Measurements from ENCODE around the gene CFAP97D1.

CFAP97D1 gene

GRCh38 chr17:43780135-43780534 is at the start of gene CFAP97D1:
TSS of gene CFAP97D1 (plus strand) at chr17:43780435. CDS start at chr17:43780463, 28 bp downstream.
- no peak for TF ChIP-seq CTCF (IDR thresholded peaks at IDR 0.05)
- no peak within 1 kb of the TSS for H3K27ac Mint-ChIP-seq
- peaks cover 53% of the 10 kb centered on the region for H3K27me3 Mint-ChIP-seq (ENCODE audit: low read depth, poor library complexity)

GRCh38 chr17:43732958-43733357 is 47.3 kb upstream of the CFAP97D1 start:
- H3K4me3 Mint-ChIP-seq = no peak overlapping the region
- H3K27me3 Mint-ChIP-seq (ENCODE audit: low read depth, poor library complexity) = peaks cover 28% of the 10 kb centered on the region
- no peaks in the 10 kb centered on the region for H3K4me1 Mint-ChIP-seq
- H3K9me3 Mint-ChIP-seq = peaks cover 38% of the 10 kb centered on the region
- peak overlapping the region; percentile 45 for H3K27ac Mint-ChIP-seq
- H3K36me3 Mint-ChIP-seq (ENCODE audit: low read depth) = peaks cover 11% of the 10 kb centered on the region
- TF ChIP-seq CTCF (IDR thresholded peaks at IDR 0.05) = no peak
- no peak for DNase-seq

More at GRCh38 chr17:43780135-43780534, at the start of gene CFAP97D1:
- DNase-seq = no peak
- H3K9me3 Mint-ChIP-seq = no peaks in the 10 kb centered on the region
- H3K36me3 Mint-ChIP-seq (ENCODE audit: low read depth) = peaks cover 5% of the 10 kb centered on the region
- H3K4me3 Mint-ChIP-seq = peak within 1 kb of the TSS; percentile 82
- H3K4me1 Mint-ChIP-seq = peaks cover 43% of the 10 kb centered on the region

GRCh38 chr17:43733956-43734355 is 46.3 kb upstream of the CFAP97D1 start:
- DNase-seq = no peak
- H3K27ac Mint-ChIP-seq = no peak overlapping the region
- H3K27me3 Mint-ChIP-seq (ENCODE audit: low read depth, poor library complexity) = peaks cover 21% of the 10 kb centered on the region
- H3K36me3 Mint-ChIP-seq (ENCODE audit: low read depth) = peaks cover 11% of the 10 kb centered on the region
- TF ChIP-seq CTCF (IDR thresholded peaks at IDR 0.05) = no peak
- H3K4me3 Mint-ChIP-seq = no peak overlapping the region
- peaks cover 38% of the 10 kb centered on the region for H3K9me3 Mint-ChIP-seq
- H3K4me1 Mint-ChIP-seq = no peaks in the 10 kb centered on the region

GRCh38 chr17:43734376-43734775 is 45.9 kb upstream of the CFAP97D1 start:
- DNase-seq = no peak
- Mint-ChIP-seq H3K9me3 (peaks cover 38% of the 10 kb centered on the region), H3K36me3 (ENCODE audit: low read depth) (peaks cover 11% of the 10 kb centered on the region), H3K4me1 (no peaks in the 10 kb centered on the region), H3K27ac (no peak overlapping the region), H3K27me3 (ENCODE audit: low read depth, poor library complexity) (peaks cover 21% of the 10 kb centered on the region), H3K4me3 (no peak overlapping the region)
- TF ChIP-seq CTCF (IDR thresholded peaks at IDR 0.05) = no peak

- Mint-ChIP-seq H3K36me3 (ENCODE audit: low read depth) (peaks cover under 1% of the 10 kb centered on the region), H3K4me3 (no peak overlapping the region), H3K27me3 (ENCODE audit: low read depth, poor library complexity) (peaks cover 24% of the 10 kb centered on the region), H3K27ac (no peak overlapping the region), H3K4me1 (no peaks in the 10 kb centered on the region), H3K9me3 (peaks cover 28% of the 10 kb centered on the region)
- DNase-seq = no peak
- no peak for TF ChIP-seq CTCF (IDR thresholded peaks at IDR 0.05)
These were observed 43.8 kb upstream of the CFAP97D1 start for GRCh38 chr17:43736389-43736788.

GRCh38 chr17:43737722-43738121 is 42.5 kb upstream of the CFAP97D1 start:
- Mint-ChIP-seq H3K9me3 (peaks cover 29% of the 10 kb centered on the region), H3K36me3 (ENCODE audit: low read depth) (no peaks in the 10 kb centered on the region), H3K4me3 (no peak overlapping the region), H3K4me1 (no peaks in the 10 kb centered on the region), H3K27me3 (ENCODE audit: low read depth, poor library complexity) (peaks cover 29% of the 10 kb centered on the region), H3K27ac (no peak overlapping the region)
- DNase-seq = no peak
- no peak for TF ChIP-seq CTCF (IDR thresholded peaks at IDR 0.05)
